ENCODE measurements around the gene IMMP1L.

- TF ChIP-seq, protein P1, sequence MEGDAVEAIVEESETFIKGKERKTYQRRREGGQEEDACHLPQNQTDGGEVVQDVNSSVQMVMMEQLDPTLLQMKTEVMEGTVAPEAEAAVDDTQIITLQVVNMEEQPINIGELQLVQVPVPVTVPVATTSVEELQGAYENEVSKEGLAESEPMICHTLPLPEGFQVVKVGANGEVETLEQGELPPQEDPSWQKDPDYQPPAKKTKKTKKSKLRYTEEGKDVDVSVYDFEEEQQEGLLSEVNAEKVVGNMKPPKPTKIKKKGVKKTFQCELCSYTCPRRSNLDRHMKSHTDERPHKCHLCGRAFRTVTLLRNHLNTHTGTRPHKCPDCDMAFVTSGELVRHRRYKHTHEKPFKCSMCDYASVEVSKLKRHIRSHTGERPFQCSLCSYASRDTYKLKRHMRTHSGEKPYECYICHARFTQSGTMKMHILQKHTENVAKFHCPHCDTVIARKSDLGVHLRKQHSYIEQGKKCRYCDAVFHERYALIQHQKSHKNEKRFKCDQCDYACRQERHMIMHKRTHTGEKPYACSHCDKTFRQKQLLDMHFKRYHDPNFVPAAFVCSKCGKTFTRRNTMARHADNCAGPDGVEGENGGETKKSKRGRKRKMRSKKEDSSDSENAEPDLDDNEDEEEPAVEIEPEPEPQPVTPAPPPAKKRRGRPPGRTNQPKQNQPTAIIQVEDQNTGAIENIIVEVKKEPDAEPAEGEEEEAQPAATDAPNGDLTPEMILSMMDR (optimal IDR thresholded peaks at IDR 0.05 in 1 of 3, IDR thresholded peaks at IDR 0.05 in 1 of 3, conservative IDR thresholded peaks at IDR 0.05 in 1 of 3; ENCODE audit: extremely low read depth in 1 of 3, insufficient read depth in 2 of 3, low read length in 3 of 3): no peak
- no peak for TF ChIP-seq EZH2 (IDR thresholded peaks at IDR 0.05; ENCODE audit: low read length)
These were observed 46.5 kb upstream of the IMMP1L start for GRCh38 chr11:31555938-31556337.
